ENCODE data around the gene ATXN10. TPM values are rescaled to one million over a fixed set of nuclear protein-coding genes. Genes with fewer than 3 reads are reported as not detected.

The ATXN10 gene
- total RNA-seq, 5 donors from 2014 or later (not counting 1 experiment from before 2014, with no cell fraction given): 58.9 to 85.0 (median 69.6) TPM

GRCh38 chr22:45883811-45884170, 212.2 kb downstream of the ATXN10 start:
- Mint-ChIP-seq H3K4me1 (no peaks in the 10 kb centered on the region), H3K9me3 (no peaks in the 10 kb centered on the region), H3K4me3 (no peak overlapping the region), H3K27me3 (peaks cover 18 to 55% of the 10 kb centered on the region in 2 donors), H3K27ac (no peak overlapping the region), H3K36me3 (no peaks in the 10 kb centered on the region)
- Histone ChIP-seq H3K27me3 (replicated peaks in 1 of 2; ENCODE audit: control insufficient read depth in 2 of 2, extremely low read depth in 1 of 2, insufficient read depth in 2 of 2, low read length in 1 of 2) (peaks cover 0 to 88% of the 10 kb centered on the region in 2 experiments), H3K4me1 (ENCODE audit: control insufficient read depth in 1 of 2, extremely low read depth in 1 of 2, insufficient read depth in 2 of 2, low read length in 2 of 2) (no peaks in the 10 kb centered on the region), H3K36me3 (ENCODE audit: control insufficient read depth in 2 of 2, extremely low read depth in 1 of 2, insufficient read depth in 1 of 2, low read length in 1 of 2) (no peaks in the 10 kb centered on the region), H3K9me3 (no peaks in the 10 kb centered on the region), H3K27ac (ENCODE audit: low read length) (no peak overlapping the region), H3K4me3 (ENCODE audit: control insufficient read depth in 1 of 2, extremely low read depth in 1 of 2, low read length in 1 of 2) (no peak overlapping the region)
- 83% methylated on average over 6 of the region's 8 CpGs for WGBS (ENCODE audit: insufficient coverage)
- DNase-seq (no peak), ATAC-seq (replicated peaks in 1 of 4) (no peak)
- CTCF ChIA-PET: no interaction called here
- POLR2A ChIA-PET: no interaction called here

GRCh38 chr22:45884201-45885062, 212.8 kb downstream of the ATXN10 start:
- Mint-ChIP-seq H3K27ac (no peak overlapping the region), H3K36me3 (no peaks in the 10 kb centered on the region), H3K9me3 (no peaks in the 10 kb centered on the region), H3K27me3 (peaks cover 18 to 52% of the 10 kb centered on the region in 2 donors), H3K4me1 (no peaks in the 10 kb centered on the region), H3K4me3 (no peak overlapping the region)
- no peak overlapping the region for H3K4me3 ChIP-seq (ENCODE audit: control insufficient read depth in 1 of 2, extremely low read depth in 1 of 2, low read length in 1 of 2)
- CTCF ChIA-PET: no interaction called here
- H3K9me3 ChIP-seq: no peaks in the 10 kb centered on the region
- 74% methylated on average over 27 of the region's 27 CpGs for WGBS (ENCODE audit: insufficient coverage)
- ATAC-seq (replicated peaks in 1 of 4) (no peak), DNase-seq (no peak)
- no peaks in the 10 kb centered on the region for H3K36me3 ChIP-seq (ENCODE audit: control insufficient read depth in 2 of 2, extremely low read depth in 1 of 2, insufficient read depth in 1 of 2, low read length in 1 of 2)
- peaks cover 0 to 90% of the 10 kb centered on the region in 2 experiments for H3K27me3 ChIP-seq (replicated peaks in 1 of 2; ENCODE audit: control insufficient read depth in 2 of 2, extremely low read depth in 1 of 2, insufficient read depth in 2 of 2, low read length in 1 of 2)
- H3K27ac ChIP-seq (ENCODE audit: low read length): no peak overlapping the region
- no peaks in the 10 kb centered on the region for H3K4me1 ChIP-seq (ENCODE audit: control insufficient read depth in 1 of 2, extremely low read depth in 1 of 2, insufficient read depth in 2 of 2, low read length in 2 of 2)
- POLR2A ChIA-PET: no interaction called here

DNA sequence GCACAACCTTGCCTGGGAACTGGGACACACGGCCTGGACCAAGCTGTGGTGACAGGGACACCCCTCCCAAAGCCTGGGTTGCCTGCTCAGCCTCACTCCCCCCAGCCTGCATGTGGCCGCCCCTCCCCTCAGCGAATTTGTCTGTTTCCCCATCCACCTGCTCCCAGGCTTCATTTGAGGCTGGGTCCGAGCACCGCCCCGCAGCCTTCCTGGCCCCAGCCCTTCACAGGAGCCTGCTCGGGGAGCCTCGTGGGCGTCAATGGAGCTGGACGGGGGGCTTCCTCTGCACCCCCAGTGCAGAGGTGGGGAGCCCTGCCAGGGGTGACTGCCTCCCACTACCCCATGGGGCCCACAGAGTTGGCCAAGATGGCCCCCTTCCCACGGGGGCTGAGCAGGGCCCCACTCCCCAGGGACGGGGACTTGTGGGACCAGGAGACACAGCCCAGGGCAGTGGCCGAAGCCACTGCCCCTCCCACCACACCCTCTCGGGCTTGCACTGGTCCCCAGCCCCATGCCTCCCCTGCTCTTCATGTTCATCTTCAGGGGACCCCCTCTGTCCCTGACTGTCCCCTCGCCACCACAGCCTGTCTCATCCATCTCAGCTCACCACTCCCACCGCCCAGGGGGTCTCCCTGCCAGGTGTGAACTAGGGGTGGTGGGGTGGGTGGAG, 213.7 kb downstream of the ATXN10 start:
- Mint-ChIP-seq H3K4me1 (no peaks in the 10 kb centered on the region), H3K36me3 (no peaks in the 10 kb centered on the region), H3K9me3 (no peaks in the 10 kb centered on the region), H3K27me3 (peaks cover 12 to 44% of the 10 kb centered on the region in 2 donors), H3K4me3 (no peak overlapping the region), H3K27ac (no peak overlapping the region)
- Histone ChIP-seq H3K36me3 (ENCODE audit: control insufficient read depth in 2 of 2, extremely low read depth in 1 of 2, insufficient read depth in 1 of 2, low read length in 1 of 2) (no peaks in the 10 kb centered on the region), H3K27ac (ENCODE audit: low read length) (no peak overlapping the region), H3K27me3 (replicated peaks in 1 of 2; ENCODE audit: control insufficient read depth in 2 of 2, extremely low read depth in 1 of 2, insufficient read depth in 2 of 2, low read length in 1 of 2) (peaks cover 0 to 90% of the 10 kb centered on the region in 2 experiments), H3K4me1 (ENCODE audit: control insufficient read depth in 1 of 2, extremely low read depth in 1 of 2, insufficient read depth in 2 of 2, low read length in 2 of 2) (no peaks in the 10 kb centered on the region), H3K9me3 (no peaks in the 10 kb centered on the region), H3K4me3 (ENCODE audit: control insufficient read depth in 1 of 2, extremely low read depth in 1 of 2, low read length in 1 of 2) (no peak overlapping the region)
- ChIA-PET POLR2A (no interaction called here), CTCF (no interaction called here)
- WGBS (ENCODE audit: insufficient coverage): 77% methylated on average over 7 of the region's 16 CpGs
- DNase-seq (no peak), ATAC-seq (replicated peaks in 1 of 4) (no peak)

GRCh38 chr22:45885941-45886395, 214.3 kb downstream of the ATXN10 start:
- DNase-seq (no peak), ATAC-seq (replicated peaks in 1 of 4) (no peak)
- Mint-ChIP-seq H3K4me3 (no peak overlapping the region), H3K4me1 (no peaks in the 10 kb centered on the region), H3K36me3 (no peaks in the 10 kb centered on the region), H3K9me3 (no peaks in the 10 kb centered on the region), H3K27ac (no peak overlapping the region), H3K27me3 (peaks cover 12 to 39% of the 10 kb centered on the region in 2 donors)
- 91% methylated on average over 21 of the region's 21 CpGs for WGBS (ENCODE audit: insufficient coverage)
- no peaks in the 10 kb centered on the region for H3K4me1 ChIP-seq (ENCODE audit: control insufficient read depth in 1 of 2, extremely low read depth in 1 of 2, insufficient read depth in 2 of 2, low read length in 2 of 2)
- peaks cover 0 to 87% of the 10 kb centered on the region in 2 experiments for H3K27me3 ChIP-seq (replicated peaks in 1 of 2; ENCODE audit: control insufficient read depth in 2 of 2, extremely low read depth in 1 of 2, insufficient read depth in 2 of 2, low read length in 1 of 2)
- ChIA-PET POLR2A (no interaction called here), CTCF (no interaction called here)
- no peaks in the 10 kb centered on the region for H3K9me3 ChIP-seq
- H3K36me3 ChIP-seq (ENCODE audit: control insufficient read depth in 2 of 2, extremely low read depth in 1 of 2, insufficient read depth in 1 of 2, low read length in 1 of 2): no peaks in the 10 kb centered on the region
- H3K27ac ChIP-seq (ENCODE audit: low read length): no peak overlapping the region
- no peak overlapping the region for H3K4me3 ChIP-seq (ENCODE audit: control insufficient read depth in 1 of 2, extremely low read depth in 1 of 2, low read length in 1 of 2)

GRCh38 chr22:45886540-45886939, 214.9 kb downstream of the ATXN10 start:
- POLR2A ChIA-PET: no interaction called here
- CTCF ChIA-PET: no interaction called here
- no peak overlapping the region for H3K4me3 Mint-ChIP-seq
- H3K4me3 ChIP-seq (ENCODE audit: control insufficient read depth in 1 of 2, extremely low read depth in 1 of 2, low read length in 1 of 2): no peak overlapping the region
- no peaks in the 10 kb centered on the region for H3K9me3 ChIP-seq
- ATAC-seq (replicated peaks in 1 of 4): no peak
- 90% methylated on average over 2 of the region's 7 CpGs for WGBS (ENCODE audit: insufficient coverage)
- no peaks in the 10 kb centered on the region for H3K36me3 Mint-ChIP-seq
- H3K4me1 Mint-ChIP-seq: no peaks in the 10 kb centered on the region
- H3K27ac Mint-ChIP-seq: no peak overlapping the region
- H3K9me3 Mint-ChIP-seq: no peaks in the 10 kb centered on the region
- no peak for DNase-seq
- H3K36me3 ChIP-seq (ENCODE audit: control insufficient read depth in 2 of 2, extremely low read depth in 1 of 2, insufficient read depth in 1 of 2, low read length in 1 of 2): no peaks in the 10 kb centered on the region
- H3K27me3 Mint-ChIP-seq: peaks cover 13 to 38% of the 10 kb centered on the region in 2 donors
- H3K27ac ChIP-seq (ENCODE audit: low read length): no peak overlapping the region
- H3K4me1 ChIP-seq (ENCODE audit: control insufficient read depth in 1 of 2, extremely low read depth in 1 of 2, insufficient read depth in 2 of 2, low read length in 2 of 2): no peaks in the 10 kb centered on the region
- peaks cover 0 to 85% of the 10 kb centered on the region in 2 experiments for H3K27me3 ChIP-seq (replicated peaks in 1 of 2; ENCODE audit: control insufficient read depth in 2 of 2, extremely low read depth in 1 of 2, insufficient read depth in 2 of 2, low read length in 1 of 2)

GRCh38 chr22:45887202-45888131, 215.8 kb downstream of the ATXN10 start:
- Histone ChIP-seq H3K4me1 (ENCODE audit: control insufficient read depth in 1 of 2, extremely low read depth in 1 of 2, insufficient read depth in 2 of 2, low read length in 2 of 2) (no peaks in the 10 kb centered on the region), H3K27me3 (replicated peaks in 1 of 2; ENCODE audit: control insufficient read depth in 2 of 2, extremely low read depth in 1 of 2, insufficient read depth in 2 of 2, low read length in 1 of 2) (peaks cover 0 to 85% of the 10 kb centered on the region in 2 experiments), H3K4me3 (ENCODE audit: control insufficient read depth in 1 of 2, extremely low read depth in 1 of 2, low read length in 1 of 2) (no peak overlapping the region), H3K36me3 (ENCODE audit: control insufficient read depth in 2 of 2, extremely low read depth in 1 of 2, insufficient read depth in 1 of 2, low read length in 1 of 2) (no peaks in the 10 kb centered on the region), H3K9me3 (no peaks in the 10 kb centered on the region), H3K27ac (ENCODE audit: low read length) (no peak overlapping the region)
- ChIA-PET POLR2A (no interaction called here), CTCF (no interaction called here)
- WGBS (ENCODE audit: insufficient coverage): 83% methylated on average over 19 of the region's 22 CpGs
- no peak overlapping the region for H3K27ac Mint-ChIP-seq
- H3K36me3 Mint-ChIP-seq: no peaks in the 10 kb centered on the region
- peaks cover 16 to 31% of the 10 kb centered on the region in 2 donors for H3K27me3 Mint-ChIP-seq
- H3K4me3 Mint-ChIP-seq: no peak overlapping the region
- H3K9me3 Mint-ChIP-seq: no peaks in the 10 kb centered on the region
- DNase-seq (no peak), ATAC-seq (replicated peaks in 1 of 4) (no peak)
- no peaks in the 10 kb centered on the region for H3K4me1 Mint-ChIP-seq
